Measurements from ENCODE around the gene SH2D1A. TPM values are rescaled to one million over a fixed set of nuclear protein-coding genes. Genes with fewer than 3 reads are reported as not detected.

SH2D1A gene
- total RNA-seq, 1 experiment from 2014 or later = not detected

DNA sequence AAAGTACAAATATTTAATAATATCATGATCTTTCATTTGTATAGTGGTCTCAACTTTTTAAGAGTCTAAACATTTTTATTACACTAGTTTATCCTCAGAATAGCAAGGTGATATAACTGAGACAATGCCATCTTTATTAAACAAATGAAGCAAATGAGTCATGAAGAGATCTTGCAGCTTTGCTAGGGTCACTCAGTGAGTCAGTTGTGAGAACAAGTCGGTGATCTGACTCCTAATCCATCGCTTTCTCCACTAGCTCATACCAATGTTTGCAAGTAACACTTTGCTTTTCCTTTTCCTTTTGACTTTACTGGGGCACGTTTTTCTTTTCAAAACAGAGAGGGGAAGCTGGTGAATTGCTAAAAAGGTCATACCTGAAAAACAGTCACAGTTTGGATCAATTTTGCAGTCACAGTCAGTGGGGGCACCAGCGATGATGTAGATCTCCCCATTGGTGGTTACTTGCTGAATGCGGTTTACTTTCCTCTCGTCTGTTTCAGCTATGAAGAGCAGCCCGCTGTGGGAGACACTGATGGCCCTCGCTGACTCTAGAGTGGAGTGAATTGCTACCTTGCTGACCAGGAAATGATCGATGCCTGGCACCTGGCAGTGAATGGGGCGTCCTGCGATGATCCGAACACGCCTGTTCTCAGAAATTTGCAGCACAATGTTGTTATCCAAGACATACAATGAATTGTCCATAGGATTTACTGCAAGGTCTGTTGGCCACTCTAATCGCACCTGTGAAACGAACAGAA lies 75.7 kb downstream of the SH2D1A start:
- DNase-seq (ENCODE audit: low read depth) = peak; percentile 0

Other genes with a start within 250 kb of the SH2D1A start
- gene TEX13D, start 13.9 kb upstream of the SH2D1A start, total RNA-seq (2014; rRNA removed; shearing (Covaris generic)) = not detected in 2 replicates